SK-N-SH (cell line): ENCODE data around the gene TPMT. TPM values are rescaled to one million over a fixed set of nuclear protein-coding genes. Genes with fewer than 3 reads are reported as not detected.

Experiments used
- CTCF ChIA-PET: fragments of 300-600, 350-600 bp; formaldehyde crosslinking; extraction: SDS; loops from one replicate; lab custom pipeline; 2021; lab: Yijun Ruan, JAX
- POLR2A ChIA-PET: fragments of 350-600 bp; sonication (Branson Sonifier 250); formaldehyde crosslinking; extraction: SDS; loops from one replicate; lab custom pipeline; 2020; ENCODE audit warnings: antibody characterized with exemption, inconsistent platforms; lab: Yijun Ruan, JAX
- DNase-seq: peaks from one replicate; pipeline ENCODE4 v3.0.0; 2012
- H2AFZ ChIP-seq: fragments of 200-600 bp; sonication (generic); 2 replicates; pipeline ENCODE4 v1.8.1; 2016; ENCODE audit warnings: antibody characterized with exemption, mild to moderate bottlenecking, low read depth
- H3F3A ChIP-seq: fragments of 200-600 bp; sonication (generic); replicated peaks from 2 replicates; pipeline ENCODE3; 2016; ENCODE audit warnings: antibody characterized with exemption, mild to moderate bottlenecking; ENCODE audit not compliant: insufficient read depth
- H3K27ac ChIP-seq, 2 experiments: fragments of 200-500 bp in 1 of 2; fragments of 200-600 bp in 1 of 2; sonication (Bioruptor generic) in 1 of 2; sonication (generic), shearing (Covaris generic) in 1 of 2; 2 replicates each; pipeline versions ENCODE4 v1.5.1 to v1.6.1; 2014 to 2016; ENCODE audit warnings: low read depth in 2 of 2, inconsistent platforms in 1 of 2, low read length in 1 of 2, mild to moderate bottlenecking in 1 of 2, mixed read lengths in 1 of 2
- H3K27me3 ChIP-seq: fragments of 200-600 bp; sonication (generic), shearing (Covaris generic); 2 replicates; pipeline ENCODE4 v1.6.1; 2016; ENCODE audit warnings: mixed run types; ENCODE audit not compliant: insufficient read depth
- H3K36me3 ChIP-seq, 2 experiments: fragments of 200-500 bp in 1 of 2; fragments of 200-600 bp in 1 of 2; sonication (Bioruptor generic) in 1 of 2; sonication (generic) in 1 of 2; replicated peaks in 1 of 2; 2 replicates each; pipeline versions ENCODE3 to v1.5.1; 2014 to 2016; ENCODE audit warnings: low read length in 1 of 2, mild to moderate bottlenecking in 1 of 2; ENCODE audit not compliant: insufficient read depth in 2 of 2, control insufficient read depth in 1 of 2
- H3K4me1 ChIP-seq, 2 experiments: fragments of 200-500 bp in 1 of 2; fragments of 200-600 bp in 1 of 2; sonication (Bioruptor generic) in 1 of 2; sonication (generic), shearing (Covaris generic) in 1 of 2; 2 replicates each; pipeline versions ENCODE4 v1.5.1 to v1.6.1; 2014 to 2016; ENCODE audit warnings: low read depth in 1 of 2, low read length in 1 of 2, mixed run types in 1 of 2; ENCODE audit not compliant: insufficient read depth in 2 of 2, control insufficient read depth in 1 of 2
- H3K4me2 ChIP-seq: fragments of 200-600 bp; sonication (generic), shearing (Covaris generic); 2 replicates; pipeline ENCODE4 v1.6.1; 2017; ENCODE audit warnings: mixed run types
- H3K4me3 ChIP-seq, 2 experiments: fragments of 200-500 bp in 1 of 2; fragments of 200-600 bp in 1 of 2; sonication (Bioruptor generic) in 1 of 2; sonication (generic), shearing (Covaris generic) in 1 of 2; 2 replicates each; pipeline versions ENCODE4 v1.5.1 to v1.8.1; 2014 to 2016; ENCODE audit warnings: low read depth in 2 of 2, inconsistent platforms in 1 of 2, low read length in 1 of 2, mild to moderate bottlenecking in 1 of 2, mixed read lengths in 1 of 2, moderate library complexity in 1 of 2
- H3K79me2 ChIP-seq: fragments of 200-600 bp; sonication (generic); 2 replicates; pipeline ENCODE4 v1.8.1; 2017; ENCODE audit warnings: mild to moderate bottlenecking; ENCODE audit not compliant: insufficient read depth
- H3K9ac ChIP-seq: fragments of 200-600 bp; sonication (generic); 2 replicates; pipeline ENCODE4 v1.6.1; 2017; ENCODE audit warnings: mixed run types
- H3K9me2 ChIP-seq: fragments of 200-600 bp; sonication (generic); 2 replicates; pipeline ENCODE4 v1.6.1; 2017; ENCODE audit warnings: mixed run types
- H3K9me3 ChIP-seq: fragments of 200-600 bp; sonication (generic); 2 replicates; pipeline ENCODE4 v1.6.1; 2017; ENCODE audit warnings: mixed run types, mild to moderate bottlenecking, moderate library complexity
- H4K20me1 ChIP-seq: fragments of 200-600 bp; sonication (generic); 2 replicates; pipeline ENCODE4 v1.6.1; 2017; ENCODE audit warnings: mild to moderate bottlenecking, mixed run types; ENCODE audit not compliant: insufficient read depth
- CHD2 ChIP-seq: fragments of 150-350 bp; IDR thresholded peaks from 2 replicates; pipeline ENCODE4 v1.6.1; 2018; ENCODE audit warnings: low read length; ENCODE audit not compliant: partially characterized antibody
- EP300 ChIP-seq, 2 experiments: IDR thresholded peaks; 2 replicates each; pipeline versions ENCODE4 v1.4.0 to v1.6.1; 2012; ENCODE audit warnings: borderline replicate concordance in 1 of 2, low read depth in 1 of 2, low read length in 1 of 2
- EZH2phosphoT487 ChIP-seq: fragments of 200-600 bp; sonication (generic); IDR thresholded peaks from 2 replicates; pipeline ENCODE4 v1.6.1; 2017; ENCODE audit warnings: low read depth, mixed run types, mild to moderate bottlenecking, antibody characterized with exemption, moderate library complexity, borderline replicate concordance
- FOXJ3 ChIP-seq: sonication (generic); formaldehyde crosslinking; IDR thresholded peaks from 2 replicates; pipeline ENCODE4 v1.5.1; 2020; ENCODE audit warnings: mild to moderate bottlenecking, missing genetic modification reagents
- FOXM1 ChIP-seq: IDR thresholded peaks from 2 replicates; pipeline ENCODE4 v1.4.0; 2012; ENCODE audit warnings: low read depth, mild to moderate bottlenecking
- GABPA ChIP-seq: IDR thresholded peaks from 2 replicates; pipeline ENCODE4 v1.4.0; 2012; ENCODE audit warnings: low read depth, mild to moderate bottlenecking
- JUND ChIP-seq: IDR thresholded peaks from 2 replicates; pipeline ENCODE4 v1.4.0; 2012
- PBX3 ChIP-seq: IDR thresholded peaks from 2 replicates; pipeline ENCODE4; 2012
- POLR2AphosphoS5 ChIP-seq: IDR thresholded peaks from 2 replicates; pipeline ENCODE4 v1.6.1; 2012; ENCODE audit warnings: low read depth, low read length
- RCOR1 ChIP-seq: fragments of 150-350 bp; IDR thresholded peaks from 2 replicates; pipeline ENCODE4 v1.6.1; 2017; ENCODE audit warnings: antibody characterized with exemption, low read length
- RFX5 ChIP-seq: IDR thresholded peaks from 2 replicates; pipeline ENCODE4 v1.6.1; 2012; ENCODE audit warnings: mild to moderate bottlenecking, improper control_type of control experiment, low read length
- TAF1 ChIP-seq: IDR thresholded peaks from 2 replicates; pipeline ENCODE4 v1.6.1; 2012; ENCODE audit warnings: low read depth, mild to moderate bottlenecking, low read length, moderate library complexity, borderline replicate concordance
- WGBS: methylation state at CpG from one replicate; pipeline ENCODE4 v1.1.6; 2017; ENCODE audit warnings: low lambda C conversion rate; 5-methylcytosine and 5-hydroxymethylcytosine counted together
- polyA plus RNA-seq, 3 experiments: library from polyadenylated mRNA; depleted of rRNA; stranded (reverse); fragments of >200 nt; gene quantifications; 2 replicates each; pipeline ENCODE4 v1.2.3, GENCODE V29; 2012
- TF ChIP-seq, protein P1 (sequence below): fragments of 200-600 bp; sonication (generic); IDR thresholded peaks from 2 replicates; pipeline ENCODE4 v1.6.1; 2017; ENCODE audit warnings: antibody characterized with exemption, mild to moderate bottlenecking, moderate library complexity
- TF ChIP-seq, protein P2 (sequence below): IDR thresholded peaks from 2 replicates; pipeline ENCODE4 v1.6.1; 2012; ENCODE audit warnings: mild to moderate bottlenecking, low read depth, low read length, moderate library complexity
- TF ChIP-seq, protein P3 (sequence below): fragments of 150-350 bp; IDR thresholded peaks from 2 replicates; pipeline ENCODE4 v1.6.1; 2017; ENCODE audit warnings: antibody characterized with exemption, low read length, low read depth, borderline replicate concordance

Gene TPMT
- polyA plus RNA-seq, 1 of the 3 experiments (the other 2 are of a cell fraction): 8.1 TPM

DNA sequence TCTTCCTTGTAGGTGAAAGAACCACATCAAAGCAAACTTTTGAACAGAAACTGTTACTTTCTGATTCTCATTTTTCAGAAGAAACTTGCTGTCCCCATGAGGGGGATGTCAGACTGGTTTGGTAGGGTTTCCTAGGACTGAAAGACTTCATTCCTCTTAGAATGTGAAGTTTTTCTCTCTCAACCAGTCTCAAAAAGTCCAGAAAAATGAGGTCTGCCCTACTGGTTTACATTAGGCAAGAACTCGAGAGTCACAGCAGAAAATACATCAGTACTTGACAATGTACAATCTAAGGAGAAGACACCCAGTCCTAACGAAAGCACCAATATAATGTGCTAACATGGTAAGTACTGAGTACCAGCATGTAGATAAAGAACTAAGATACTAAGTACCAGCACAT, 19.7 kb downstream of the TPMT start (continued):
- TF ChIP-seq, protein P1, sequence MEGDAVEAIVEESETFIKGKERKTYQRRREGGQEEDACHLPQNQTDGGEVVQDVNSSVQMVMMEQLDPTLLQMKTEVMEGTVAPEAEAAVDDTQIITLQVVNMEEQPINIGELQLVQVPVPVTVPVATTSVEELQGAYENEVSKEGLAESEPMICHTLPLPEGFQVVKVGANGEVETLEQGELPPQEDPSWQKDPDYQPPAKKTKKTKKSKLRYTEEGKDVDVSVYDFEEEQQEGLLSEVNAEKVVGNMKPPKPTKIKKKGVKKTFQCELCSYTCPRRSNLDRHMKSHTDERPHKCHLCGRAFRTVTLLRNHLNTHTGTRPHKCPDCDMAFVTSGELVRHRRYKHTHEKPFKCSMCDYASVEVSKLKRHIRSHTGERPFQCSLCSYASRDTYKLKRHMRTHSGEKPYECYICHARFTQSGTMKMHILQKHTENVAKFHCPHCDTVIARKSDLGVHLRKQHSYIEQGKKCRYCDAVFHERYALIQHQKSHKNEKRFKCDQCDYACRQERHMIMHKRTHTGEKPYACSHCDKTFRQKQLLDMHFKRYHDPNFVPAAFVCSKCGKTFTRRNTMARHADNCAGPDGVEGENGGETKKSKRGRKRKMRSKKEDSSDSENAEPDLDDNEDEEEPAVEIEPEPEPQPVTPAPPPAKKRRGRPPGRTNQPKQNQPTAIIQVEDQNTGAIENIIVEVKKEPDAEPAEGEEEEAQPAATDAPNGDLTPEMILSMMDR: no peak

GRCh38 chr6:18132346-18132745, 22.5 kb downstream of the TPMT start:
- Histone ChIP-seq H4K20me1 (no peaks in the 10 kb centered on the region), H3F3A (no peaks in the 10 kb centered on the region), H3K9me2 (no peaks in the 10 kb centered on the region), H3K27ac (no peak overlapping the region), H3K4me1 (no peaks in the 10 kb centered on the region), H3K27me3 (no peaks in the 10 kb centered on the region), H3K79me2 (no peaks in the 10 kb centered on the region), H3K9ac (no peak overlapping the region), H3K36me3 (peaks cover 9 to 19% of the 10 kb centered on the region in 2 experiments), H3K4me2 (no peak overlapping the region), H3K4me3 (no peak overlapping the region), H3K9me3 (no peaks in the 10 kb centered on the region), H2AFZ (no peak overlapping the region)
- TF ChIP-seq FOXJ3 (no peak), TAF1 (no peak)
- DNase-seq: no peak
- WGBS: 97% methylated on average over 3 of the region's 3 CpGs
- ChIA-PET POLR2A (no interaction called here), CTCF (interaction anchor here (0.6 to 1.1 kb wide), 2 partner anchors 10 to 115 kb away, joined by 3 read pairs; no protein-coding TSS in a partner anchor)

DNA sequence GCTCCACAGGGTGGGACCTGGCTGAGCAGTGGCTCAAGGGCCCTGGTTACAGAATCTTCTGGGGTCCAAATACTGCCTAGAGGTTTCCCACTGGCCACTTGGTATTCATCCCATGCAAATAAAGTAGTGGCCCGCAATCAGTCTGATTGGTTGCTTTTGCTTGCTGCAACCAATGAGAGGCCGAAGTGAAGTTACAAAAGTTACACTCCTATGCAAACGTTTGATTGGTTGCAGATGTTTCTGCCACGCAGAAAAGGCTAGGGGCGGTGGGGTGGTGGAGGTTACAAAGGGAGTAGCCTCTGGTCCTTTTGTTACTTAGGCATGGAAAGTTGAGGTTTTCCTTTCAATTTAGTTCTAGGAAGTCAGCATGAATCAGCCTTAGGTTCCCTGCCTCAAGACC, 28.8 kb downstream of the TPMT start:
- Histone ChIP-seq H3K9ac (no peak overlapping the region), H3K27ac (no peak overlapping the region)
- no peak for DNase-seq
- TF ChIP-seq, protein P2, sequence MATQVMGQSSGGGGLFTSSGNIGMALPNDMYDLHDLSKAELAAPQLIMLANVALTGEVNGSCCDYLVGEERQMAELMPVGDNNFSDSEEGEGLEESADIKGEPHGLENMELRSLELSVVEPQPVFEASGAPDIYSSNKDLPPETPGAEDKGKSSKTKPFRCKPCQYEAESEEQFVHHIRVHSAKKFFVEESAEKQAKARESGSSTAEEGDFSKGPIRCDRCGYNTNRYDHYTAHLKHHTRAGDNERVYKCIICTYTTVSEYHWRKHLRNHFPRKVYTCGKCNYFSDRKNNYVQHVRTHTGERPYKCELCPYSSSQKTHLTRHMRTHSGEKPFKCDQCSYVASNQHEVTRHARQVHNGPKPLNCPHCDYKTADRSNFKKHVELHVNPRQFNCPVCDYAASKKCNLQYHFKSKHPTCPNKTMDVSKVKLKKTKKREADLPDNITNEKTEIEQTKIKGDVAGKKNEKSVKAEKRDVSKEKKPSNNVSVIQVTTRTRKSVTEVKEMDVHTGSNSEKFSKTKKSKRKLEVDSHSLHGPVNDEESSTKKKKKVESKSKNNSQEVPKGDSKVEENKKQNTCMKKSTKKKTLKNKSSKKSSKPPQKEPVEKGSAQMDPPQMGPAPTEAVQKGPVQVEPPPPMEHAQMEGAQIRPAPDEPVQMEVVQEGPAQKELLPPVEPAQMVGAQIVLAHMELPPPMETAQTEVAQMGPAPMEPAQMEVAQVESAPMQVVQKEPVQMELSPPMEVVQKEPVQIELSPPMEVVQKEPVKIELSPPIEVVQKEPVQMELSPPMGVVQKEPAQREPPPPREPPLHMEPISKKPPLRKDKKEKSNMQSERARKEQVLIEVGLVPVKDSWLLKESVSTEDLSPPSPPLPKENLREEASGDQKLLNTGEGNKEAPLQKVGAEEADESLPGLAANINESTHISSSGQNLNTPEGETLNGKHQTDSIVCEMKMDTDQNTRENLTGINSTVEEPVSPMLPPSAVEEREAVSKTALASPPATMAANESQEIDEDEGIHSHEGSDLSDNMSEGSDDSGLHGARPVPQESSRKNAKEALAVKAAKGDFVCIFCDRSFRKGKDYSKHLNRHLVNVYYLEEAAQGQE: no peak
- TF ChIP-seq POLR2AphosphoS5: no peak
- no peak for TF ChIP-seq PBX3
- no peak for TF ChIP-seq EZH2phosphoT487
- TF ChIP-seq GABPA: no peak
- TF ChIP-seq JUND: no peak
- TF ChIP-seq CHD2: no peak
- TF ChIP-seq, protein P3, sequence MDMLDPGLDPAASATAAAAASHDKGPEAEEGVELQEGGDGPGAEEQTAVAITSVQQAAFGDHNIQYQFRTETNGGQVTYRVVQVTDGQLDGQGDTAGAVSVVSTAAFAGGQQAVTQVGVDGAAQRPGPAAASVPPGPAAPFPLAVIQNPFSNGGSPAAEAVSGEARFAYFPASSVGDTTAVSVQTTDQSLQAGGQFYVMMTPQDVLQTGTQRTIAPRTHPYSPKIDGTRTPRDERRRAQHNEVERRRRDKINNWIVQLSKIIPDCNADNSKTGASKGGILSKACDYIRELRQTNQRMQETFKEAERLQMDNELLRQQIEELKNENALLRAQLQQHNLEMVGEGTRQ: no peak
- TF ChIP-seq FOXM1: no peak
- TF ChIP-seq RFX5: no peak
- no peak for TF ChIP-seq EP300 (IDR thresholded peaks at IDR 0.05; ENCODE audit: borderline replicate concordance in 1 of 2, low read depth in 1 of 2, low read length in 1 of 2)
- no peak for TF ChIP-seq RCOR1
- TF ChIP-seq, protein P1: no peak
- TF ChIP-seq, all 33 proteins: peak for 0
- Histone ChIP-seq H3K9me3 (no peaks in the 10 kb centered on the region), H3K36me3 (peaks cover 0 to 9% of the 10 kb centered on the region in 2 experiments), H3K9me2 (no peaks in the 10 kb centered on the region), H3K27me3 (no peaks in the 10 kb centered on the region), H3K79me2 (no peaks in the 10 kb centered on the region), H2AFZ (0 out of 2 replicates have a peak overlapping the region, but pooled peaks have one; percentile 13), H3F3A (no peaks in the 10 kb centered on the region), H3K4me3 (no peak overlapping the region), H3K4me1 (peaks cover 0 to 5% of the 10 kb centered on the region in 2 experiments; a peak in 1 of 4 replicates), H4K20me1 (no peaks in the 10 kb centered on the region), H3K4me2 (no peak overlapping the region)
- WGBS: 65% methylated on average over 5 of the region's 5 CpGs
- CTCF ChIA-PET: no interaction called here
- POLR2A ChIA-PET: no interaction called here
